Fibroblast of skin of abdomen (primary cell): ENCODE results near the gene FIGNL2.

Source experiments
- DNase-seq: peaks from one replicate; pipeline ENCODE4 v3.0.0-alpha.2; 2013

FIGNL2 gene

GRCh38 chr12:51855586-51856428 lies 7.3 kb upstream of the FIGNL2 start:
- peak; percentile 66 for DNase-seq

DNA sequence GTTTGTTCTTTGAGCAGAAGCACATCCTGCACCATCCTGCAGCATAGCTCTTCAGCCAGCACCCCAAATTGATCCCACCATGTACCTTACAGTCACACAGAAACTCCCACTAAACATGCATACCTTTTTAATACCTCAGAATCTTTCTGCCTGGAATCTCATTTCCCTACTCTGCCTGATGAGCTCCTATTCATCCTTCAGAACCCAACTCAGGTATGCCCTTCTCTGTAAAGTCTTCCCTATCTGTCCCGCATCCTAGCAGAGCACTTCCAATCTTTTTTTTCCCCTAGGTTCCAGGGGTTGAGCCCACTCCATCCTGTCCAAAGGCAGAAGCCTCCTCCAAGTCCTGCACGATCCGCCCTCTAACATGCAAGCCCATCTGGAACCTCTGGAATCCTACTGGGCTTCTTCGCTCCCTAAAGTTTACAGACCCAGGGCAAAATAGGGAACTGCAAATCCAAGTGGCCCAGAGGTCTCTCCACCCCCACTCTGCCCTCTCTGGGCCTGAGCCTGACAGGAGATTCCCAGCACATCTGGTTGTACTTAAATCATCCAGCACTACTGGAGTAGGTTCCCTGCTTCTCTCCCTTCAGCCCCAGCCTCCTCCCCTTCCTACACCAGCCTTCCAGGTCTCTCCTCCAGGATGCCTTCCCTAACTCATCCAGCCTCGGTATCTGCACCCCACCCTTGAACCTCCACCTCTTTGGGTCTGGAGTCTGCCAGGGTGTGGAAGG lies 4.1 kb upstream of the FIGNL2 start:
- DNase-seq, result peak; percentile 29

DNA sequence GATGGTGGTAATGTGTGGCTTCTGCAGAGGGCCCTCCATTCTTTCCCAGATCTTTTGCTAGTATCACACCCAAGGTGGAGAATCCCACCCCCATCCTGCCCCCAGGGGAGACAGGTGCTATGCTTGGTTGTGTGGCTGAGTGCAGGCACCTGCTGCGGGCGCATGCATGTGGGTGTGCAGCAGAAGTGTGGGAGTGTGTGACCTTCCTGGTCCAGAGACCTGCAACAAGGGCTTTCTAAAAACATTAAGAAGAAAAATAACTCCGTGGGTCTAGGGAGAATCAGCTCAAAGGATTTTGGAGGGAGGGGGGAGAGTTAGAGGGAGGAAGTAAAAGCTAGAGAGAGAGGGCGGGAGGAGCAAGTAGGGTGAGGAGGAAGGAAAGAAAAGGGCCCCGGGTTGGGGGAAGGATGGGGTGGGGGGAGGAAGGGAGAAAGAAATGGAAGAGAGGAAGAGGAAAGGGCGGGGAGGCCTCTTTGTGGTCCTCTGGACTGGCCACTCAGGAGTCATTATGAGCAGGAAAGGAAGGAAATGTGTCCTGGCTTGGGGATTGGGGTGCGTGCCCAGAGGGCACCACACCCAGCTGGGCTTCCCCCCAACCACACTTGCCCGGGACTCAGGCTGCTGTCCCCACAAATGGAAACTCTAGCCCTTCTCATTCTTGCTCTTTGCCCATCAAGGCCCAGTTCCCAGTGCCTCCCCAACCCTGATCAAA lies 3.1 kb upstream of the FIGNL2 start:
- no peak for DNase-seq

DNA sequence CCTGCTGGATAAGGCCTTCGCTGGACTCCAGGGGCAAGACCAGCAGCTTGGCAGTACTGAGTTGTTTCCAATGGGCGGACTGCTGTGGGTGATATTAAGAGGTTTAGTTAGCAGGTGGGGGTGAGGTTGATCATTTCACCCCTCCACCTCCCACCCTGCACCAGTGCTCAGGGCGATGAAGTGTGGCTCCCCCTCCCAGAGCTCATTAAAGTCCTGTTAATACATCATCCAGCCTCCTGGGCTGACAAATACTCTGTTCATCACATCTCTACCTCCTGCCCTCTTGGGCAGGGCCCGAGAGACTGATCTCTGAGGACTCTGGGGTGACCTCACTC lies 2.4 kb upstream of the FIGNL2 start:
- DNase-seq, result no peak

DNA sequence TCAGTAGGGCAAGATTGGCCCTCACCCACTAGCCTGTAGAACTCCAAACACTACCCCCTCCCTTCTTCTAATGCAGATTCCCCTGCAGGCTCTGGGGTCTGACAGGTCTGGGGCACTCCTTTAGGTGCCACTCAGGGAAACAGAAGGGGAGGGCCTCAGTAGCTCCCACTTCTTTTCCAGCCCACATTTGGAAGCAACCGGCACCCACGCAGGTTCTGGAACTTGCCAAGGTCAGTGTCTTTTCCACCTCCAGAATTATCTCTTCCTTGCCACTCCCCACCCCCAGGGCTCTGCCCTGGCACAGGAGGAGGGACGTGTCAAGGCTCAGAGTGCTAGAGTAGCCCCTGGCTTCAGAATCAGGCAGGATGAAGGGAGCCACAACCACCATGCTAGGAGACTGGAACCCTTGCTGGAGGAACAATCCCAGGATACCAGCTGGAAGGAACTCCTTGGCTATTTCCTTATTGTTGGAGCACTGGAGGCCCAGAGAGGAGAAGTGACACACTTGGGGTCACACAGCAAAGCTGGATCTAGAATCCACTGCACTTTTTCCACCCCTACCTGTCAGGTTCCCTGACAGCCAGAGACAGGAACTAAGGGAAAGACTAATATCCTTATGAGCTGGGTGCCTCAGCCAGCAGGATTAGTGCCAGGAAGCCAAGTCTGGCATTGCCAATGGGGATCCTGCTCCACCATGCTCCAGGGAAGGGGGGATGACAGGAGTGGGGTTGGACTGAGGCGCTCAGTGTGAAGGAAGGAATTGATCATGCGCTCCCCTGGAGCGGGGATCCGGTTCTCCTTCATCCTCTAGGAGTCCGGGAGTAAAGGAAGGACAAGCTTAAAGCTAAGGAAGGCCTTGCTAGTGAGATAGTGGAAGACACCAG lies 1.8 kb upstream of the FIGNL2 start:
- DNase-seq, result no peak

DNA sequence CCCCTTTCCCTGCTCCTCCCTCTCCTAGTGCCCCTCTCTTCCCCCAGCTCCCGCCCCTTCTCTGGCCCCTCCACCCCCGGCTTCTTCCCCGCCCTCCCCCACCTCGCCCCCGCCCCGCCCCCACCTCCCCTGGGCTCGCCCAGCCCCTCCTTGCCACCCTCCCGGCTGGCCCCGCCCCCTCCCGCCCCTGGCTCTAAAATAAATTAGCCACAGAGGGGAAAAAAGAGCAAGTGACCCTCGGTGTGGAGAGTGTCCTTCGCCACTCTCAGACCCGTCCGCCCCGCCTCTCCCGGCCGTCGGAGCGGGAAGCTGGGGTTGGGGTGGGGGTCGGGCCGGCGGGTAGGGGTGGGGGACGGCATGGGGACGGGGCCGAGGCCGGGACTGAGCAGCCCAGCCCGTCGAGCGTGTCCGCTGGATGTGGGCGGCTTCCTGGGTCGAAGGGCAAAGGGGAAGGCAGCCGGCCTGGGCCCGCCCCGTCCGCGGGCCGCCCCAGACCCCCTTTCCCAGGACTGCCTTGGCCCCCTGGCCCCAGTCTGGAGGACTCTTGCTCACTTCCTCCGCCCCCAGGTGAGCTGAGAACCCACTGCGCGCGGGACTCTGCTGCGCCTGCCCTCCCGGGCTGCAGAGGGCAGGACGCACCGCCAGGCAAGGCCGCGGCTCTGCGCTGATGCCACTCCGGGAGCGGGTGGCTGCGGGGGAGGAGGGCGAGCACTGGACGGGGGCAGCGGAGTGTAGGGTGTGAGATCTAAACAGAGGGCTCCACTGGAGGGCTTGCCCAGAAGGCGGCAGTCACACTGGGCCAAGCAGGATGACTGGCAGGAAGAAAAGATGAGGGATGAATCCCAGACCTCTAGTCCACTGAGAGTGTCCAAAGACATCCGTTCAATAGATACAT lies 570 bp upstream of the FIGNL2 start:
- DNase-seq, result no peak

GRCh38 chr12:51847643-51848325 lies 734 bp downstream of the FIGNL2 start:
- no peak for DNase-seq

DNA sequence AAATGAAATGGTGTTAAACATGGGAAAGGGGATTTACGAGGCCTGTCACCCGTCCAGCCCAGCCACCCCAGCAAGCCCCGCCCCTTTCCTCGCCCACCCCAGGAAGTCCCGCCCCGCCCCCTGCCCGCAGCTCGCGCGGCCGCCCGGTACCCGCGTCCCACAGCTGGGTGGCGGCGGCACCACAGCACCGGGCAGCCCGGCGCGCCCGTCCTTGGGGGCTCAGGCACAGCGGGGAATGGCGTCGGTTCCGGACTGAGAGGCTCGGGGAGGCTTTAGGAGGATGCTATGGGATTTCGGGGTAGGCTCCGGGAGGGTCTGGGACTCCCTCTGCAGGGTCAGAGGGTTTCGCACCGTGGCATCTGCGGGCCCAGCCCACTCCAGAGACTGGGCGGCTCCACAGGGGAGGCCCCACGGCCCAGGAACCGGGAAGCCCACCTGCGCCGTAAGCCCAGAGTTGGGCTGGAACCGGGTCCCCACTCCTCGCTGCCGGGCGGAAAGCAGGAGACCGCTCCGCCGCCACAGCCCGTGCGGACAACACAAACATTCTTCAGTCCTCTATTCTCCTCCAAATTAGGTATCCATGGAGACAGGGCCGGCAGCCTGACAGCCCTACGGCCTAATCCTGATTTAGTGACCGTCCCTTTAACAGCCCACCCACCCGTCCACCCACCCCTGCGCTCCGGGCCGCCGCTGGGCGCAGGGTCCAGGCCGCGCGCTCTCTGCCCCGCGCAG lies 1.4 kb downstream of the FIGNL2 start:
- no peak for DNase-seq

DNA sequence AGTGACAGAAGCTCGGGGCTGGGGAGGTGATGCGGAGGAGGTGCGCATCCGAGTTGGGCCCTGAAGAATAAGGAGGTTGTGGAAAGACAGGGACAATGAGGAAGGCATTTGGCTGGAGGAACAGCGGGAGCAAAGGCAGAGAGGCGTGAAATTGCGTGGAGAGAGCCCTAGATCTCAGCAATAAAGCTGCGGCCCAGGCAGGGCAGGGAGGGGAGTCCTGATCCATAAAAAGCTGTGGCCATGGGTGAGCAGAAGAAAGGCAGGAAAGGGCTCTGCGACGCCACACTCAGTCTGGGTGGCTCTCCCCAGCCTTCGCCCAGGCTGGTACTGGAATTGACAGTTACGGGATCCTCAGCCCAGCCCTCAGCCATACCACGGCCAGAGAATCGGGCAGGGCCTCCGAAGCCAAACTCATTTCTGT lies 2.2 kb downstream of the FIGNL2 start:
- DNase-seq, result no peak

- DNase-seq, result no peak
Measured at GRCh38 chr12:51845482-51845881, 3.0 kb downstream of the FIGNL2 start.

GRCh38 chr12:51844854-51845253 lies 3.7 kb downstream of the FIGNL2 start:
- DNase-seq, result no peak

GRCh38 chr12:51841727-51842126 lies 6.8 kb downstream of the FIGNL2 start:
- DNase-seq, result no peak

GRCh38 chr12:51840966-51841365 lies 7.6 kb downstream of the FIGNL2 start:
- DNase-seq, result no peak

DNA sequence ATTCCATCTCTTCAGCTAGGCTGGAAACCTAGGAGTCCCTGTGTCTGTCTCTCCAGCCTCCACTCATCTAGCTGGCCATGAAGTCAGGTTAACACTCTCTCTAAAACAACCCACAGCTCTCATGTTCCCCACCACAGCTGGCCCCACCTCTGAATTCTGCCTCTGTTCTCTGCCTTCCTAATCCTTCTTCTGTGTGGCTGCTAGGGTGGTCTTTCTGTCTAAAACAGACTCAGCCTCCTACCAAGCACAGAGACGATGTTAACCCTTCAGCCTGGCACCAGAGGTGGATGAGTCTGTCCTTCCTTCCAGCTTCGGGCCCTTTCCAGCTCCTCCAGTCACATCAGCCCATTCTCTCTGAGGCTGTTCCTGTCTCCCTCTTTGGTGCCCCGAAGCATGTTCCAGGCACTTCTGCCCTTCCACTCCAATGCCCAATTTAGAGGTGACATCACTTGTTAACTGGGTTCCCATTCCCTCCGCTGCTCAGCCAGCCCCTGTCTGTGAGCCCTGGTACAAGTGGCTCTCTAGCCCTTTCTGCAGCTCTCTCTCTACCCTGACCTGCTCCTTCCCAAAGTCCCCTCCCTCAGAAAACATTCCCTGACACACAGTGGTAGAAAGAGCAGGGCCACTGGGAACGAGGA lies 9.1 kb downstream of the FIGNL2 start:
- DNase-seq, result no peak

GRCh38 chr12:51838762-51839161 lies 9.8 kb downstream of the FIGNL2 start:
- no peak for DNase-seq

DNA sequence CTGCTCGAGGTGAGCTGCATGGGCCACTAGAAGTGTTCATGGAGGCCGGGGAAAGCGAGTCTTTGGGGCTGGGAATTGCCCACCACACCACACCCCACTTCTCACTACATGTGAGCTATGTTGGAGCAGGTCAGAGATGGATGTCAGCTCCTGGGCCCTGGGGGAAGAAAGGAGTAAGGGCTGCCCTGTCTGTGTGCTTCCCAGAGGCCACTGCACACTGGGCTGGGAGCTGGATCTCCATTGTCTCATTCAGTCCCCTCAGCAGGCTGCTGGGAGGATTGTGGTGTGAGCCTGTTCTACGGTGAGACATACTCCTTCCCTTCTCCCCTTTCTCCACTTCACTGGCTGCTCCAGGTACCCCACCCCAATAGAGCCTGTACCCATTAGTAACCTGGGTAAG lies 10.5 kb downstream of the FIGNL2 start:
- DNase-seq, result no peak

DNA sequence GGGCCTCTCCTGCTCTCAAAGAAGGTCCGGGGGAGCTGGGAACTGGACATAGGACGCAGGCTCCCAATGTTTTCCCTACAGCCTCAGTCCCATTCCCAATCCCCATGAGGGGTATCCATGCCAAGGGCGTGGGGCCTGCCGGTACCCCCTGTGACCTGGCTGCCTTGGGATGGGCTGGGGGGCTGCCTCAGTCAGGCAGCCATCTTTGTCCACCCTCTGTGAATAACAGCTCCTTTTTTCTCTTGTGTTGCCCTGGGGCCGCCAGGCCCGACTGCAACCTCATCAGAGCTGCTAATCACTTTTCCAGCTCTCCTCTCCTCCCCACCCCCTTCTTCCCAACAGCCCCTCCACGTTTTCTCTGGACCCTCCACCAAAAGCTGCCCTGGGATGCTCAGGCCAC lies 11.2 kb downstream of the FIGNL2 start:
- no peak for DNase-seq

- no peak for DNase-seq
Measured at GRCh38 chr12:51836827-51837173, 11.7 kb downstream of the FIGNL2 start.

- DNase-seq, result no peak
Measured at GRCh38 chr12:51836041-51836826, 12.3 kb downstream of the FIGNL2 start.
